Esophagus muscularis mucosa (tissue), 4 donors: Measurements from ENCODE around the gene SDK1. TPM values are rescaled to one million over a fixed set of nuclear protein-coding genes. Genes with fewer than 3 reads are reported as not detected.
"Not testable (repeated sequence)": the region's sequence is repeated elsewhere in the genome, so short reads cannot be mapped to it uniquely, and the experiment has no call there.

Experiments
- DNase-seq: peaks from one replicate; pipeline ENCODE4 v3.0.0-alpha.2; 2017; ENCODE audit errors: extremely low spot score
- H3K27ac ChIP-seq, 4 donors: fragments of 200-600 bp; sonication (generic); replicated peaks in 1 of 4; 1 replicate in 3 of 4; 2 replicates in 1 of 4; pipeline ENCODE4 v1.5.1; 2016 to 2019; ENCODE audit warnings: mild to moderate bottlenecking in 1 of 4
- H3K27me3 ChIP-seq, 4 donors: fragments of 200-600 bp; sonication (generic); one replicate each; pipeline versions ENCODE4 v1.5.1 to v1.6.0; 2016 to 2019
- H3K36me3 ChIP-seq, 4 donors: fragments of 200-600 bp; sonication (generic); one replicate each; pipeline ENCODE4 v1.5.1; 2016 to 2019
- H3K4me1 ChIP-seq, 4 donors: fragments of 200-600 bp; sonication (generic); one replicate each; pipeline ENCODE4 v1.5.1; 2016 to 2019
- H3K4me3 ChIP-seq, 4 donors: fragments of 200-600 bp; sonication (generic); 1 replicate in 2 of 4; 2 replicates in 2 of 4; pipeline ENCODE4 v1.5.1; 2016 to 2019; ENCODE audit warnings: mild to moderate bottlenecking in 4 of 4, moderate library complexity in 1 of 4
- H3K9me3 ChIP-seq, 4 donors: fragments of 200-600 bp; sonication (generic); 1 replicate in 3 of 4; 2 replicates in 1 of 4; pipeline ENCODE4 v1.5.1; 2016 to 2019
- EP300 ChIP-seq: sonication (generic); formaldehyde crosslinking; IDR thresholded peaks from one replicate; pipeline ENCODE4 v1.6.1; 2017; ENCODE audit warnings: antibody characterized with exemption
- POLR2A ChIP-seq: fragments of 450-650 bp; IDR thresholded peaks from one replicate; pipeline ENCODE4 v1.6.1; 2017; ENCODE audit warnings: antibody characterized with exemption, moderate library complexity, mild to moderate bottlenecking, low read depth
- POLR2AphosphoS5 ChIP-seq, 2 donors: sonication (generic); formaldehyde crosslinking; IDR thresholded peaks; one replicate each; pipeline ENCODE4 v1.6.1; 2017; ENCODE audit warnings: antibody characterized with exemption in 2 of 2
- WGBS: methylation state at CpG from one replicate; pipeline ENCODE4 v1.1.5; 2018; 5-methylcytosine and 5-hydroxymethylcytosine counted together
- intact Hi-C: fragments of 100-400 bp; cut with DNase I; formaldehyde crosslinking; loops from one replicate; pipeline ENCODE4 v1.15.1; 2023
- total RNA-seq, 4 donors: library from RNA; depleted of rRNA; stranded (reverse); fragments of >200 nt; gene quantifications; one replicate each; pipeline versions ENCODE4 v1.1.0 to v1.2.1, GENCODE V29; 2016
- TF ChIP-seq, protein P1 (sequence below), 3 experiments: fragments of 200-600 bp in 2 of 3; fragments of 450-650 bp in 1 of 3; sonication (generic) in 2 of 3; IDR thresholded peaks; one replicate each; pipeline ENCODE4 v1.5.1; 2017 to 2019; ENCODE audit warnings: antibody characterized with exemption in 3 of 3, mild to moderate bottlenecking in 2 of 3, moderate library complexity in 1 of 3

The SDK1 gene
- total RNA-seq, 4 donors from 2014 or later, result 7.8 to 18.6 (median 12.0) TPM

GRCh38 chr7:3697472-3697871 lies 396.4 kb downstream of the SDK1 start:
- no peaks in the 10 kb centered on the region for H3K9me3 ChIP-seq
- H3K4me3 ChIP-seq, result no peak overlapping the region
- WGBS, result 97% methylated on average over 2 of the region's 2 CpGs
- no peaks in the 10 kb centered on the region for H3K36me3 ChIP-seq
- no peaks in the 10 kb centered on the region for H3K4me1 ChIP-seq
- no peak overlapping the region for H3K27ac ChIP-seq
- TF ChIP-seq POLR2AphosphoS5 (IDR thresholded peaks at IDR 0.05) (no peak), EP300 (no peak), POLR2A (no peak)
- TF ChIP-seq, protein P1, sequence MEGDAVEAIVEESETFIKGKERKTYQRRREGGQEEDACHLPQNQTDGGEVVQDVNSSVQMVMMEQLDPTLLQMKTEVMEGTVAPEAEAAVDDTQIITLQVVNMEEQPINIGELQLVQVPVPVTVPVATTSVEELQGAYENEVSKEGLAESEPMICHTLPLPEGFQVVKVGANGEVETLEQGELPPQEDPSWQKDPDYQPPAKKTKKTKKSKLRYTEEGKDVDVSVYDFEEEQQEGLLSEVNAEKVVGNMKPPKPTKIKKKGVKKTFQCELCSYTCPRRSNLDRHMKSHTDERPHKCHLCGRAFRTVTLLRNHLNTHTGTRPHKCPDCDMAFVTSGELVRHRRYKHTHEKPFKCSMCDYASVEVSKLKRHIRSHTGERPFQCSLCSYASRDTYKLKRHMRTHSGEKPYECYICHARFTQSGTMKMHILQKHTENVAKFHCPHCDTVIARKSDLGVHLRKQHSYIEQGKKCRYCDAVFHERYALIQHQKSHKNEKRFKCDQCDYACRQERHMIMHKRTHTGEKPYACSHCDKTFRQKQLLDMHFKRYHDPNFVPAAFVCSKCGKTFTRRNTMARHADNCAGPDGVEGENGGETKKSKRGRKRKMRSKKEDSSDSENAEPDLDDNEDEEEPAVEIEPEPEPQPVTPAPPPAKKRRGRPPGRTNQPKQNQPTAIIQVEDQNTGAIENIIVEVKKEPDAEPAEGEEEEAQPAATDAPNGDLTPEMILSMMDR (IDR thresholded peaks at IDR 0.05), result no peak
- no peak for DNase-seq
- intact Hi-C loops, result no loop called here
- no peaks in the 10 kb centered on the region for H3K27me3 ChIP-seq

DNA sequence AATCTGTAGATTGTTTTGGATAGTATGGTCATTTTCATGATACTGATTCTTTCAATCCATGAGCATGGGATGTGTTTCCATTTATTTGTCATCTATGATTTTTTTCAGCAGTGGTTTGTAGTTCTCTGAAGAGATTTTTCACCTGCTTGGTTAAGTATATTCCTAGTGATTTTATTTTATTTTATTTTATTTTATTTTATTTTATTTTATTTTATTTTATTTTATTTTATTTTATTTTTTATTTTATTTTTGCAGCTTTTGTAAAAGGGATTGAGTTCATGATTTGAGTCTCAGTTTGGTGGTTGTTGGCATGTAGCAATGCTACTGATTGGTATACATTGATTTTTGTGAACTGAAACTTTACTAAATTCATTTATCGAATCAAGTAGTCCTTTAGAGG lies 404.2 kb downstream of the SDK1 start:
- Histone ChIP-seq H3K36me3 (no peaks in the 10 kb centered on the region), H3K27me3 (no peaks in the 10 kb centered on the region), H3K9me3 (peaks cover 0 to 11% (median 5%) of the 10 kb centered on the region in 4 donors), H3K4me1 (no peaks in the 10 kb centered on the region), H3K27ac (no peak overlapping the region), H3K4me3 (no peak overlapping the region)
- TF ChIP-seq EP300 (no peak), POLR2AphosphoS5 (IDR thresholded peaks at IDR 0.05) (no peak), POLR2A (no peak)
- TF ChIP-seq, protein P1 (IDR thresholded peaks at IDR 0.05), result no peak
- no peak for DNase-seq
- WGBS, result 96% methylated on average over 1 of the region's 1 CpG
- intact Hi-C loops, result no loop called here

DNA sequence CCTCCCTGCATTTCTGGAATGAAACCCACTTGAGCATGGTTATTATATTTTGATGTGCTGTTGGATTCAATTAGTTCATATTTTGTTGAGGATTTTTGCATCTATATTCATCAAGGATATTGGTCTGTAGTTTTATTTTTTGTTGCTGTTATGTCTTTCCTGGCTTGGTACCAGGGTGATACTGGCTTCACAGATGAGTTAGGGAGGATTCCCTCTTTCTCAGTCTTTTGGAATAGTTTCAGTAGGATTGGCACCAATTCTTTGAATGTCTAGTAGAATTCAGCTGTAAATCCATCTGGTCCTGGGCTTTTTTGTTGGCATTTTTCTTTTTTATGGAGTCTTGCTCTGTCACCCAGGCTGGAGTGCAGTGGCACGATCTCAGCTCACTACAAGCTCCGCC lies 405.0 kb downstream of the SDK1 start:
- H3K4me3 ChIP-seq, DNase-seq, intact Hi-C loops, H3K36me3 ChIP-seq, H3K4me1 ChIP-seq, H3K27ac ChIP-seq, H3K27me3 ChIP-seq: not testable (repeated sequence)
- peaks cover 0 to 11% (median 5%) of the 10 kb centered on the region in 4 donors for H3K9me3 ChIP-seq
- WGBS, result 85% methylated on average over 2 of the region's 2 CpGs

DNA sequence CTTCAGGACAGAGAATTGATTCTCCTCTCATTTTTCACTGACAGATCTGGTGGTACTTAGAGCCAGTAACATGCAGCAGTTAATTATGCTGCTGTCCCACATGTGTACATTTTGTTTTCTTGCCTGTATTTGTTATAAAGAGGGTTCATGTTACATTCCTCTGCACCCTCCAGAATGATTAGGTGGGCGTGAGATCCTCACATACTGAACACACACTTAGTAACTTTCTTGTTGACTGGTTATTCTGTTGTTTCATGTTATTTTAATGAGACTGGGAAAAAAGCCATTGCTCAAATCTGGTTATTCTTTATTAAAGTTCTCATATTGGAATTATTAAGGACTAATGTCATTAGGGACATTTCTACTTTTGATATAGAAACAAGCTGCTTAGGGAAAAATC lies 409.1 kb downstream of the SDK1 start:
- WGBS, result 71% methylated on average over 1 of the region's 1 CpG
- H3K27ac ChIP-seq, result no peak overlapping the region
- H3K4me3 ChIP-seq, result no peak overlapping the region
- H3K27me3 ChIP-seq, result no peaks in the 10 kb centered on the region
- H3K4me1 ChIP-seq, result no peaks in the 10 kb centered on the region
- H3K36me3 ChIP-seq, result no peaks in the 10 kb centered on the region
- TF ChIP-seq, protein P1 (IDR thresholded peaks at IDR 0.05), result no peak
- TF ChIP-seq POLR2AphosphoS5 (IDR thresholded peaks at IDR 0.05), result no peak
- no peak for DNase-seq
- H3K9me3 ChIP-seq, result peaks cover 0 to 4% (median 0%) of the 10 kb centered on the region in 4 donors
- intact Hi-C loops, result no loop called here

- Histone ChIP-seq H3K27me3 (no peaks in the 10 kb centered on the region), H3K4me3 (no peak overlapping the region), H3K36me3 (no peaks in the 10 kb centered on the region), H3K4me1 (no peaks in the 10 kb centered on the region), H3K27ac (no peak overlapping the region), H3K9me3 (peaks cover 0 to 4% (median 0%) of the 10 kb centered on the region in 4 donors)
- 56% methylated on average over 5 of the region's 5 CpGs for WGBS
- intact Hi-C loops, result no loop called here
- no peak for DNase-seq
- TF ChIP-seq, protein P1 (IDR thresholded peaks at IDR 0.05), result no peak
- no peak for TF ChIP-seq EP300
- no peak for TF ChIP-seq POLR2A
- no peak for TF ChIP-seq POLR2AphosphoS5 (IDR thresholded peaks at IDR 0.05)
Measured at GRCh38 chr7:3710531-3710930, 409.5 kb downstream of the SDK1 start.
